Right renal pelvis (tissue), 4 donors: Measurements from ENCODE around the gene PGLYRP3. TPM values are rescaled to one million over a fixed set of nuclear protein-coding genes. Genes with fewer than 3 reads are reported as not detected.
"Not testable (repeated sequence)": the region's sequence is repeated elsewhere in the genome, so short reads cannot be mapped to it uniquely, and the experiment has no call there.

Experiments
- DNase-seq, 4 donors: peaks; one replicate each; pipeline ENCODE4 v3.0.0-alpha.2; 2013; ENCODE audit warnings: low read depth in 4 of 4, low spot score in 3 of 4, missing footprints in 1 of 4
- polyA plus RNA-seq, 4 donors: library from polyadenylated mRNA; unstranded; fragments of 120-200 nt; gene quantifications; one replicate each; pipeline ENCODE4 v1.2.1, GENCODE V29; 2013; ENCODE audit not compliant: insufficient read length in 4 of 4

The PGLYRP3 gene
- polyA plus RNA-seq, 4 donors = not detected

DNA sequence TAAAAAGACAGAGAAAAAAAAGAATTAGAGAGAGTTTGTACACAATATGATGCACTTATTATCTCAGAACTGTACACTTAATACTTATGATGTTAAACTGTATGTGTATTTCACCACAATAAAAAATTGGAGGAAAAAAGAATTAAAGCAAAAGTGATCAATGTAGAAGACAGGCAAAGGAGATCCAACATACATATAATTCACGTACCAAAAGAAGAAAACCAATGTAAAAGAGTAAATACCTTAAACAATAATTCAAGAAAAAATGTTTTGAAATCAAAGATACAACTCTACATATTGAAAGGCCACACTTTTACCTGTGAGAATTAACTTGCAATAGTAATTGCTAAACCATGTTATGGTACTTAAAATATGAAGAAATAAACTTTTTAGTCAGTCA, 9.8 kb upstream of the PGLYRP3 start:
- no peak for DNase-seq

- not testable (repeated sequence) for DNase-seq
These were observed 5.4 kb upstream of the PGLYRP3 start for GRCh38 chr1:153318145-153318544.

DNA sequence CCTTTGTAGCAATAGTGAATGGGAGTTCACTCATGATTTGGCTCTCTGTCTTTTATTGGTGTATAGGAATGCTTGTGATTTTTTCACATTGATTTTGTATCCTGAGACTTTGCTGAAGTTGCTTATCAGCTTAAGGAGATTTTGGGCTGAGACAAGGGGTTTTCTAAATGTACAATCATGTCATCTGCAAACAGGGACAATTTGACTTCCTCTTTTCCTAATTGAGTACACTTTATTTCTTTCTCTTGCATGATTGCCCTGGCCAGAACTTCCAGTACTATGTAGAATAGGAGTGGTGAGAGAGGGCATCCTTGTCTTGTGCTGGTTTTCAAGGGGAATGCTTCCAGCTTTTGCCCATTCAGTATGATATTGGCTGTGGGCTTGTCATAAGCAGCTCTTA, 3.3 kb upstream of the PGLYRP3 start:
- not testable (repeated sequence) for DNase-seq

DNA sequence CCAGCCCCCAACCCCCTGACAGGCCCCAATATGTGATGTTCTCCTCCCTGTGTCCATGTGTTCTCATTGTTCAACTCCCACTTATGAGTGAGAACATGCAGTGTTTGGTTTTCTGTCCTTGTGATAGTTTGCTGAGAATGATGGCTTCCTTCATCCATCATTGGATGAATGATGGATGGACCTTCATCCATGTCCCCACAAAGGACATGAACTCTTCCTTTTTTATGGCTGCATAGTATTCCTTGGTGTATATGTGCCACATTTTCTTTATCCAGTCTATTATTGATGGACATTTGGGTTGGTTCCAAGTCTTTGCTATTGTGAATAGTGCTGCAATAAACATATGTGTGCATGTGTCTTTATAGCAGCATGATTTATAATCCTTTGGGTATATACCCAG, 1.6 kb upstream of the PGLYRP3 start:
- not testable (repeated sequence) for DNase-seq

DNA sequence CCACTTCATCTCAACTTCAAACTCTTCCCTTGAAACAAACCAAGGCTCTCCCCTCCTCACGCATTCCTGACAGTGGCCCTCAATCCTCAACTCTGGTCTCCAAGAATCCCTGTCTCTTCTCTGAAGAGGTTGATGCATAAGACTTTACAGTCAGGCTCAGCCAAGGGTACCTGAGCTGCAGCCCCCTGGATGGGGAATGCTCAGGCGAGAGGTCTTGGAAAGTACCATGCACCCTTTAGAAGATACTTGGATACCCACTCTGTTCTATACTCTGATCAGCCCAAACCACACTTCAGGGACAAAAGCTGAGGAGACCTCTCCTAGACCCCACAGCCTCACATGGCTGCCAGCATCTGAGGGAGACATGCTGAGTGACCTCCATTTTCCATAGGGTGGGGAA, 536 bp upstream of the PGLYRP3 start:
- DNase-seq = no peak

DNA sequence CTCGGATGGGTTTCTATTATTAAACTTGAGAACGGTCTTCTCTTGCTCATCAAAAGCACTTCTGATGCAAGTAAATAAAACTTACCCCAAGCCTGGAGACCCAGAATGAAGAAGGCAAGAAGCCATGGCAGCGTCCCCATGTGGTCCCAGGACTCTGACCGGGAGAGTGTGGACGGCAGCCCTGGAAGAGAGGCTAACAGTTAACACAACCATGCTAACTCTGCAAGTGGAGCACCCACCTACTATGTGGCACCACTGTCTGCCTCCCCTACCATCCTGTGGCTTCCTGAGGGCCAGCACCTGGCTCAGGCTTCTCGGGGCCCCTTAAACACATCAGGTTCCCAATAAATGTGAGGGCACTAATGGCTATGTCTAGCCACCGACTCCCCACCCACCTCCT, 2.2 kb downstream of the PGLYRP3 start:
- no peak for DNase-seq

- DNase-seq = no peak
These were observed 3.3 kb downstream of the PGLYRP3 start for GRCh38 chr1:153309441-153309840.

GRCh38 chr1:153308540-153308939, 4.2 kb downstream of the PGLYRP3 start:
- DNase-seq = no peak

DNA sequence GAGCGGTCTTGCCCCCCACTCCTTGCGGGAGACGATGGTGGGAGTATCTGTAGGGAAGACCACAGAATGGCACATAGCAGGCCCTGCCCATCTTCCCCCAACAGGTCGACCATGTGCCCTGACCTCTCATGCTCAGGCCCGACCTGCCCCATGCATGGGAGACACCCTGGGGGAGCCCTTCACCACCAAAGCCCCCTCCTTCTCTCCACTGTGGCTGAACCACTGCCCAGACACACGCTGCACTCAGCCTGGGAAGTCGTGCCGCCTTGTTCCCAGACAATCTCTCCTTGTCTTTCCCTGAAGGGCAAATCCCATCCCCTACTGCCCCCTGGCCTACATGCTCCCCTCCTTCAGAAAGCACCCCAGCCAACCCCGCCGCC, 5.5 kb downstream of the PGLYRP3 start:
- no peak for DNase-seq

DNA sequence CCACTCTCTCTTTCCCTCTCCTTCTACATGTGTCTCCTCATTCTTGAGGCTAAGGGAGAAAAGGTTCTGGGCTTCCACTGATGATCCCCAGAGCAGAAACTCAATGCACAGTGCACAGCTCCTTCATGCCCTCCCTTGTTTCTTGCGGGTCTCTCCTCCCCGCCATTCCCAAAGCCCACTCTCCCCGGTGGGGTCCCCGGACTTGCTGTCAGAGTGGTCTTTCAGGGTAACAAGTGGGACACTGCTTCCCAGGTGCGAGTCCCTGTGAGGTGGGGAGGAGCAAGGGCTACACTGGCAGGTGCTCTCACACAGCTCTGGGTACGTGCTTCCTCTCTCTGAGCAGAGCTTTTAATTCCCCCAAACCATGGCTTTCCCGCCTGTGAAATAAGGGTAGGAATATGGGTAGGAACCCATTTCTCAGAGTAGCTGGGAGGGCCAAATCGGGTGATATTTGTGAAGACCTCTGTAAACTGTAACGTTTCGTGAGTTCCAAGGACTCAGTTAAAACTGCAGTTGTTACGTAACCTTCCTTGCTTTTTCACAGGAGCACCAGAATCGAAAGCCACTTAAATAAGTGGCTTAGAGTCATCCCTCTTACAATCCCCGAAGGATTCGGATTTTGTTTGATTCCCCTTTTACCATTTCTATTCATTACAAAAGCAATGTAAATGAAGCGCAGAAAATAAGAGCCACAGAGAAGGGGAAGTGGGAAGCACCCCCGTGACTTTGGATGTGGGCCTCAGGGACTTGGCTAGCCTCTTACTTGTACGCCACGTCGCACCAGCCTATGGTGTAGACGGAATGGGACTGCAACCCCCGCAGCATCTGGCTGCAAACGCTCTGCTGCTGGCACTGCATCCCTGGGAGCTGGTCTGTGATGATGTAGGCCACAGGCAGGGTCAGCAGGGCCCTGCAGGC, 6.2 kb downstream of the PGLYRP3 start:
- DNase-seq = no peak

DNA sequence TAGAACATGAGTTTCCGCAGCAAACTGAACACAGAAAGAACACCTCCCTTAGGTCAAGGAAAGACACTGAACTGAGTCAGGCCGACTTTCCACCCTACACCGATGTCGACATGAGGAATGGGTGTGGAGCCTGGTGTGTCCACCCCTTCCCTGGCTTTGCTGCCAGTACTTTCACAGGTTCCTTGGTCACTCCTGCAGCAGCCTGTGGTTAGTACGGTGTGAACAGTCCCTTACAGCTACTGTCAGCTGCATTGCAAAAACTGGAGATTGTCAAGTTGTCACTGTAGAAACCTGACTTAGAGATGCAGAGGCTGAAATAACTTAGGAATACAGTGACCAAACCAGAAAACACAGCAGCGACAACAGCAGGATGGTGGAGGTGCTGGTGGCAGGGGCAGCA, 7.1 kb downstream of the PGLYRP3 start:
- DNase-seq = no peak

- DNase-seq = no peak
These were observed 10.4 kb downstream of the PGLYRP3 start for GRCh38 chr1:153302308-153302707.

DNA sequence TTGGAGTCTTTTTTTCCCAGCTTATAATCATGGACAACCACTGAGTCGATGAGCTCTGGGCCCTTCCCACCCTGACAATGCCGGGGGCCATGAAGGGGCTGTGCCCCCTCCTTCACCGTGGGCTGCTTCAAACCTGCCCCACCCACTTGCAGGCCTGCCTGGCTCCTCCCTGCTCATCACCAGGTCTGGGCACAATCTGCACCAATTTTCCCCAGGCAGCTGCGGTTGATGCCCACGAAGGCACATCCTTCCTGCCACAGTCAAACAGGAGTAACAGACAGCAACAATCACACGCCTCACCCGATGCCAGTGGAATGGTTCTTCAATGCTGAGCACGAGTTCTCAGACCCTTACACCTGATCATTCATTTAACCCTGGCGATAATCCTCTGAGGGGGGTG, 18.9 kb downstream of the PGLYRP3 start:
- no peak for DNase-seq

DNA sequence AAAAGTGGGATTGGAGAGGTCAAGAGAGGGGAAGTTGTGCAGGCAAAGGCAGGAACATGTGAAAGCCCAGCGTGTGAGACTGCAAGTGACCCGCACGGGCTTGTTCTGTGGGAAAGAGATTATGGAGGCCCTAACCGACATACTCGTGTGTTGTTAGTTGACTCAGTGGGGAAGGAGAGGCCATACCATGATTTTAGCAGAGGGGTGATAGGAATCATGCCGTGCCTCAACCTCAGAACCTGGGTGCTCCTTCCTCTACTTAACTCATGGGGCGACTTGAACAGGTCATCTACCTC, 19.3 kb downstream of the PGLYRP3 start:
- no peak for DNase-seq

DNA sequence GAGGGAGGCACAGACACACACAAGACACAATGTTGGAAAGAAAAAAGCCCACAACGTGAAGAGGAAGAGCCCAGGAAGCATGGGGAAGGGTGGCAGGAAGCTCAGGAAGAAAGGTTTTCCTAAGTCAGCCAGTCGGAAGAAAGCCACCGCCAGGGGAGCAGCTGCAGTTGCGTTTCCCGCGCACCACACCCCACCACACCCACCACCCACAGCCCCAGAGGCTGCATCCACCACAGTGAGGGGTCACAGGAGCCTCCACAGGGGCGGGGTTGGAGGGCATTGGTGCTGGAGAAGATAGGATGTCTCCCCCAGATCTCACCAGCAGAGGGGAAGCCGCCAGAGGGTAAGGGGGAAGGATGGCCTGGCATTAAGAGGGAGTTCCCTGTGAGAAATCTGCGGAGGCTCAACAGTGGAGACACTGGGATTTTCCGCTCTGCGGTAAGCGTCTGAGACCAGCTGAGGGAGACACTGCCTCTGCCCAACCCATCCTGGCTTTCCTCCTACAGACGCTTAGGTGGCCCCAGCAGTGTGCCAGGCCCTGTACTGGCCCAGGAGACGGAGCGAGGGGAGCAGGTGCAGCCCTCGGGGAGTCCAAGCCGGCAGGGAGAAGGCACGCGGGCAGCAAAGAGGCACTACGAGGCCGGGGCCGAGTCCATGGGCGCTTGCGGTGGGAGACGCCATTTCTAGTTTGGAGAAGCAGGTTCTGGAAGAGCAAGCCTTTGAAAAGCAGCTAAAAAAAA, 19.8 kb downstream of the PGLYRP3 start:
- DNase-seq = no peak

DNA sequence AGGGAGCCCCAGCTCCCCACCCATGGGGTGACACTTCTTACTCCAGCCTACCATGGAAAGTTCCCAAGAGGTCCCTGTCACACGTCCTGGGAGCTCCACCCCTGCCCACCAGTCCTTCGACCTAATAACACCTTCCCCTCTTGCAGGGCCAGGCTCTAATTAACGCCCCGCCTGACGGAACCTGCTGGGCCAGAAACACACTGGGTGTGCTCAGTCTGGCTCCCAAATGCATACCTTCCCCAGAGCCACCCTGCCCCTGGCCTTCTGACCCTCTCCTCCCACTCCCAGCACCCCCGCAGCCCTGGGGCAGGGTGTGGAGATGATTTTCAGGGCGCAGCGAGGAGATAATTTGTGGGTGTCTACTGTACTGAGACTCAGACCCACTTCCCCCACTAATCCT, 20.6 kb downstream of the PGLYRP3 start:
- no peak for DNase-seq

DNA sequence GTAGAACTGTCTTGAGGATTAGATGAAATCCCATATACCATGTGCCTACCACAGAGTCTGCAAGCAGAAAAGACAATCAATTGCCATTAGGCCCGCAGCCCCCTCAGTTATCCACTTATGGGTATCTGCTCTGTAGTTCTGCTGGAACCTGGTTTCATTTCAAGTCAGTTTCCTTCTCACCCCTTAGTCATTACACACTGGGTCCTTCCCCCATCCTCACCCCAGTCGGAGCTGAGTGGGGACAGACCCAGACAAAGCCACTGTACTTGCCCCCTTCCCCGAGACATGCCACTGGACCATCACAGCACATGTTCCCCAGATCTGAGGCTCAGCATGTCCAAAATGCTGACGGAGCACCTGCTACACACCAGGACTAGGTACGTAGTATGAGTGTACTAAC, 21.2 kb downstream of the PGLYRP3 start:
- DNase-seq = no peak

- DNase-seq = no peak
These were observed 24.0 kb downstream of the PGLYRP3 start for GRCh38 chr1:153288634-153289275.

- no peak for DNase-seq
These were observed 34.9 kb downstream of the PGLYRP3 start for GRCh38 chr1:153277852-153278251.

- no peak for DNase-seq
These were observed 40.6 kb downstream of the PGLYRP3 start for GRCh38 chr1:153272186-153272585.

DNA sequence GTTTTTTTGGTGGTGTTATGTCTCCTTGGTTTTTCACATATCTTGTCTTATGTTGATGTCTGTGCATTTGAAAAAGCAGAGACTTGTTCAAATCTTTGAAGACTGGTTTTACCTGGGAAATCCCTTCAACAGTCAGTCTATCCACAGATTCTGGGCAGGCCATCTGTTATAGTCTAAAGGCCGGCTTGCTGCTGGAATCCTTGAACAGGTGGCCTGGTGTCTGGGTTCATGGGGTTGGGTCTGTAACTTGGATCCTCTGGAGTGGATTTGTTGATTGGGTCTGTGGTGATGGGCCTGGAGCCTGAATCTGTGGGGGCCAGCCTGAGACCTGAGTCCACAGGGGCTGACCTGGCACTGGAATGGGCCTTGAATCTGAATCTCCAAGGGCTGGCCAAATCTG, 41.0 kb downstream of the PGLYRP3 start:
- no peak for DNase-seq

- no peak for DNase-seq
These were observed 47.3 kb downstream of the PGLYRP3 start for GRCh38 chr1:153265457-153265856.
